ENCODE data around the gene TMEM63A.

Gene TMEM63A

DNA sequence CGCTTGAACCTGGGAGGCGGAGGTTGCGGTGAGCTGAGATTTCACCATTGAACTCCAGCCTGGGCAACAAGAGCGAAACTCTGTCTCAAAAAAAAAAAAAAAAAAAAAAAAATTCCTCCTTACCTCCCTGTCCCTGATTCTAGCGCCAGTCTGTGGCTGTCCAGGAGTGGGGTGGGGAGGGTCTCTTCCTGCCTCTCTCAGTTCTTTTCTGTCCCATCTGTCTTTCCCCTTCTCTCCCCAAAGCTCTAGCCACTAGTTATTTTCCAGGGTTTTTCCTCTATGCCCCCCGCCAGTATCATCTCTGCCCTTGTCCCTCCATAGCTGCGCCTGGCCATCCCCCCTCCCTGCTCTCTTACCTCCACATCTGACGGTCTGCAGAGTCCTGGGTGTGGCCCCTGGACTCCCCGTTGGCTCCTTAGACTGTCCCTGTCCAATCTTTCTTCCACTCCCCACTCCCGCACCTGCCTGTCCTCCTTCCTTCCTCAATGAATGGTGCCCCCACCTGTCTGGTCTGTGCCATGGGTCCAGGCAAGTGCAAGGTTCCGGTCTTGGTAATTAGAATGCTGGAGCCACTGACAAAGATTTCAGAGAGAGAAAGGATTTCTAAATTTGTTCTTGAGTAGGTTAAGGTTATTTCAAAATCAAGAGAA lies 1.6 kb upstream of the TMEM63A start:
- FAIRE-seq: no peak

- FAIRE-seq: no peak
These were observed 775 bp upstream of the TMEM63A start for GRCh38 chr1:225882694-225883615.

GRCh38 chr1:225881081-225881958 lies 860 bp downstream of the TMEM63A start:
- no peak for FAIRE-seq

GRCh38 chr1:225880636-225881035 lies 1.5 kb downstream of the TMEM63A start:
- FAIRE-seq: no peak

DNA sequence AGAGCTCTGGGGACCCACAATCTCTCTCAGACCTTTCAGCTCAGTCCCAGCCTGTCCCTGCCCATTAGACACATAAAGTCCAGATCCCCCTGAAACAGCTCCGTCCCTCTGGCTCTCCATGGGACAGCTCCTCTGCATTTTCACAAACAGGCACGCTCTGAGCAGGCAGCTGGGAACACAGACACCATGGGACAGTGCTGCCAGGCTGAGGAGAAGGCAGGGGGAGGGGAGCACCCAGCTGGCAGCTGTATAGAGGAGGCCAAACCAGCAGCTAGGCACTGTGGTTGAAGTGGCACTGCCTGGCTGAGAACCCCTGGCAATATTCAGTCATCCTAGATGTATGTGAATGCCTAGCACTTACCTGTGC lies 2.0 kb downstream of the TMEM63A start:
- FAIRE-seq: no peak

DNA sequence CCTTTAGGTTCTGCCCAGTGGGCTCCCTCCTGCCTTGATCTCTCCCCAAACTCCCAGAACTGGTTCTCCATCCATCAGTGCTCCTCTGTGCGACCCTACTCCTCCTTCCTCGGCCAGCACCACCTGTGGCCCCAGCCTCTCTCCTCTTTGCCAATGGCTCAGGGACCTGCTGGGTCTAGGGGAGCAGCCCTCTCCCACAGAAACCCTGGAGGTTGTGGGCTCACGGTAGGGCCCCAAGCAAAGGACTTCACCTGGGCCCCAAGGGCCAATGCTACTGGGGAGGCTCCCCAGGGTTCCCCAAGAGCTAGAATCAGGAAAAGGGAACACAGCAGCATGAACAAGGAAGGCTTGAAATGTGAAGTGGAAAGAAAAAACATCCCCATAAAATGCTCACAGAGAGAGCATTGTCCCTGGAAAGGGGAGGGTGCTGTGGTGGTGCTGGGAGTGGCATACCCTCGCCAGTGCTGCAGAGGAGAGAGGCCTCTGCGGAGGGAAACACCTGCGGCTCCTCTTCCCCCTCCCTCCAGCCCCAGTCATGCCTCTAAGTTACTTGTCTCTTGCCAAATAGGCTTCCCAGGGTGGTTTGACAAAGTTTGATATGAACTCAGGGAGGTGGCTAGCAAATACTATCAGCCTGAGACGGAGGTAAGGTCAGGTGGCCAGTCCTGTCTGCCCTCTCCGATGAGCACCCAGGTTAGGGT lies 2.5 kb downstream of the TMEM63A start:
- FAIRE-seq: no peak

- FAIRE-seq: no peak
These were observed 3.9 kb downstream of the TMEM63A start for GRCh38 chr1:225878282-225878681.

- no peak for FAIRE-seq
These were observed 4.6 kb downstream of the TMEM63A start for GRCh38 chr1:225877580-225877979.

DNA sequence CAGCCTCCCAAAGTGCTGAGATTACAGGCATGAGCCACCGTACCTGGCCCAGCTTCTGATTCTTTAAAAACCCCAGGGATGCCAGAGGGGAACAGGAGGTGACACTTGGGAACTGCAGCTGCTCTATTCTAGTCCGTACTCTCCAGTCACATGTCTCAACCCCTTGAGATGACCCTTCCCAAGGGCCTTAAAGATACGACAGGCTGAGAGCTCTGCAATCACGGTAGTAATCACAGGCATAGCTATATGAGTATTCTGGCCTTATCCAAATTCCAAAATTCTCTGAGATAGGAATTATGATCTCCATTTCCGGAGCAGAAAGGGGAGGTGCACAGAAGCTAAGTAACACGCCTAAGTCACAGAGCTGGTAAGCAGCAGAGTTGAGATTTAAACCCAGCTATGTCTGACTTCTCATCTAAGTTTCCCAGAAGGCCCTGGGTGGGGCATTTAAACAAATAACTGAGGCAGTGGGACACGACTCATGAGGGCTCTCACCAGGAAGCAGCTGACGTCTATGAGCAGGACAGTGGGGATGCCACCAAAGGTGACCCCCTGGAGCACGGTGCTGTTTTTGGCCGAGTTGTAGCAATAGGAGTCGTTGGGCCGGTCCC lies 5.2 kb downstream of the TMEM63A start:
- no peak for FAIRE-seq

DNA sequence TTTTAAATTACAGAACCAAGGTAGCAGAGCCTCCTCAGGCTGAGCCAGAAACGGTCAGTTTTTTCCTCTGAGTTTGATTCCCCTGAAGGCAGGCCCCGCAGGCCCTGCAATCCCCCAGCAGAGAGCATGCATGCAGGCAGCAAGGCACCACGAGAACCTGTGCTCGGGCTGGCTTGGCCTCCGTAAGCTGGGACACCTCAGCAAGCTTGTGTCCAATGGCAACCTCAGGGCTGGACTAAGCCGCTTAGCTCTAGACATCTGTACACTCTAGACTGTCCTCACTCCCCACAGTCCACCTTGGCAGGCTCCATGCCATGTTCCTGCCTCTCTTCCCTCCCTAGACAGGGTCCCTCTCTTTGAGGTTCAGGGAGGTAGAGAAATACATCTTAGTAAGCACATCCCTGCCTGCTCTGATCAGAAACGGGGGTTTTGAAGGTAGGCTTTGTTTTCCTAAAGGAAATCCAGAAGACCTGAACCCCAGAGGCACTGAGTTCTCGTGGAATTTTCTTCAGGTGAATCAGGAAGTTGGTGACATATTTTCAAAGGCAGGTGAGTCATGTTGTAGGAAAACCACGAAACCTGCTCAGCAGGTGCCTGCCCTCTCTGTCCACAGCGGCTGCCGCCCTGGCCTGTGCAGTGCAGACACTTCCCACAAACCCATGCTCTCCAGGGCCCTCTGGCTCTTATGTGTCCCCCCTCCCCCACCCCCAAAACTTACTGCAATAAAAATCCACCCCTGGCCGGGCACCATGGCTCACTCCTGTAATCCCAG lies 7.0 kb downstream of the TMEM63A start:
- FAIRE-seq: no peak

DNA sequence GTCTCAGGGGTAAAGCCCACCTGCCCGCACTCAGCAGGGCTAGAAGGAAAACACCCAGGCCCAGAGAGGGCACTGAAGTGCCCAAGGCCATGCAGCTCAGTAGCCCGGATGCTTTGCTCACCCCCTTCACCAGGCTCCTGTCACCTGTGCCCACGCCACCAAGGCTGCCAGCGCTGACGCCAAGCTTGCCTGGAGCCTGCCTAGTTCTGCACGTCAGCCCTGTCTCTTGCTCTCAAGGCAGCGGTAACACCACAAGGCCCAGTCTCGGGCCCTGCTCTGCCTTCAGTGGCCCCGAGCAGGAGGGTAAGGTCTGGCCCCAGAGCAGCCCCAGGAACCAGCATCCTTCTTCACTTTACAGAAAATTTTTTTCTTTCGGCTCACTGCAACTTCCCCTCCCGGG lies 7.7 kb downstream of the TMEM63A start:
- FAIRE-seq: no peak

DNA sequence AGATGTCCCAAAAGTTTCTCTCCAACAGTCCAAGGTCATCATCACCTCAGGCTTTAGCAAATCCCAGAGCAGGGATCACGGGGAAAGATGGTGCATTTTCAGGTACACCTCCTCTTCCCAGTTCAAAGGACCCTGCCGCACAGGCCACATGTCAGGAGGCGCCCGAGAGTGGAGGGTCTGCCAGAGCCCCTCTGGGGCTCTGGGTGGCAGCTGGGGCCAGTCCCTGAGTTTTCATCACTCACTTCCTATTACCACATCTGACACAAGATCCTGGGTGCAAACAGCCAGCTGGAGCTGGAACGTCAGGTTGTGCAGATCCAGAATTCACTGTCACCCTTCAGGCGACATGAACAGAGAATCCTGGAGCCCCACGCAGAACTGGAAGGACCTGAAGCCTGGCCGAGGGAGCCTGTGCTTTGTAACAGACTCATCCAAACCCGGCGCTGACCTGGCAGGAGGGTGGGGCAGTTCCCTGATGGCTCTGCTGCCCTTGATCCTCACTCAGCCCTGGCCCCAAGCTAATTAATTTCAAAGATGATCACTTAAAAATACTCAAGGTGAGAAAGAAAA lies 8.8 kb downstream of the TMEM63A start:
- FAIRE-seq: no peak

DNA sequence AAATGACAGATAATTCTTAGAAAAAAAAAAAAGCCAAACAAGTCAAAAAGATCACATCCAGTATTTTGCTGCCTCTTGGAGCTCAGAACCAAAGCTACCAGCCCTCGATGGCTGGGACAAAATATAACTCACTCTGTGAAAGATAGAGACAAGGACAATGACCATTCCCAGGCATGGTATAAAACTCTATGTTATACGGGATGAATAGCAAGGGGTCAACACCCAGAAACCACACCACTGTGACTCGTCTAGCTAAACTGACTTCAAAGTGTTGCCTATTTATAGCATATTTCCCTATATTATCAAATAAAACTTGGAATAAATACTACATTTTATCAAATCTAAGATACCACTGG lies 10.1 kb downstream of the TMEM63A start:
- FAIRE-seq: no peak

DNA sequence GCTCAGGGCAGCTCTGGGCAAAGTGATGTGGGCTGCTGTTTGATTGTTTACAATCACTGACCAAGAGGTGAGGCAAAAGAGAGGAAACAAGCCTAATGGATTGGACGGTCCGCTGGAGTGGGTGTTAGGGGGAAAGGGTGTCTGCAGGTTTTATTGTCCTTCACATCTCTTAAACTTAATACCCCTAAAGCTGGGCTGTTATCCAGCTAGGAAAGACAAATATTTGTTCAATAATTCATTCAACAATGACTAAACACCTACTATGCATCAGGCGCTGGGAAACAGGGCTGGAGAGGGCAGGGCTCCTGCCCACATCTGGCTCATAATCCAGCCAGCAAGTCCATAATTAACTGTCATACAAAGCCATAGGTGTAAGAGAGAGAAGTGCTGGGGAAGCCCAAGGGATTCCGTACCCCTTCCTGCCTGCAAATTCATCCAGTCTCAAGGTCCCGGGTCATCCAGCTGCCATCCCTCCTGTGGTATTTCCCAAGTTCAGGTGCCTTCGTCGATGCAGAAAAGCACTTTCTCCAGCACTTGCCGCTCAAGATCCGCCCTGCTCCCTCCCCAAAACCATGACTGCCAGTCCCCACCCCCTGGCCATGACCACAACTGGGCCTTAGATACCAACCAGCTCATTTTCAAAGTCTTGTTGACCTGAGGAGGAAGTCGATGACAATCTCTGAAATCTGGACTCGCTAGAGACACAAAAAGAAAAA lies 10.7 kb downstream of the TMEM63A start:
- FAIRE-seq: no peak

DNA sequence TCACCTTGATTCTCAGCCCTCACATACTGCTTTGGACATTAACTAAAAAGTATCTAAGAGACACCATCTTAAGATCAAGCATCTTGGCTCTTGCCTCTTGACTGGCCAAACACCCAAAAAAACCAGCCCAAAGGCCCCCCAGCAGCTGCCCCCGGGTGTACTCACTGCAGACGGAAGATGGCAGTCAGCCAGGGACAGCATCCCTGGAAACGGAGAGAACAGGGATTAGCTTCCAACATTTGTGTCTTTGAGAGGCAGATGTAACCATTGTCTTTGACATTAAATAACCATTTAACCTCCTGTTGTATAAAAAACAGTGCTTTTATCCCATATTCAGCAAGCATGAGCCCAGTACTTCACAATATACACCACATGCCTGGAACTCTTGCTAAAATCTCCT lies 11.3 kb downstream of the TMEM63A start:
- no peak for FAIRE-seq

DNA sequence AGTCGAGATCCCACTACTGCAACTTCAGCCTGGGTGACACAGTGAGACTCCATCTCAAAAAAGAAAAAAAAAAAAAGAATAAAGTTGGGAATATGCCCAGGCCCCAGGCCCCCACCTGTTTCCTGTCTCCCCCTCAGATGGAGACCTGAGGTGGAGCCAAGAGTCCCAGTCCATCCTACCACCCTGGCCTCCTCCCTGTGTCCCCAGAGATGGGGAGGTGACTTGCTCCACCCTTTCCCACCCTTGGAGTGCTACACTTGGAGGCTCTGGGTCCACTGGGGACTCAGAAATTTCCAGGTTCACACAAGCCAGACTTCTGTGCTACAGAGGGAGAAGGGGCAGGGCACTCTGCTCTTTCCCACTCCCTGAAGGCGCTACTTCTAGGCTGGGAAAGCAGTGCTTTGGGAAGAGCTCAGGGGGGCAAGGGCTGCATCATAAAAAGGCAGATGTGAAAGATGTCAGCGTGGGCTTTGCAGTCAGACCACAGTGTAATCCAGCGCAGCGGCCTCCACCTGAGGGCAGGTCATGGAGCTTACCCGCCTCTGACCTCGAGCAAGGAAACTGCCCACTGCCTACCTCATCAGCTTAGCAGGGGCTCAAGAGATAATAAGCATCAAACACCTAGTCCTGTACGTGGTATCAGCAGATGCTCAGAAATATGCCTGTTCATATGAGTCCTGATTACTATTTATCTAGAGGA lies 13.4 kb downstream of the TMEM63A start:
- no peak for FAIRE-seq

GRCh38 chr1:225866981-225867380 lies 15.2 kb downstream of the TMEM63A start:
- no peak for FAIRE-seq

DNA sequence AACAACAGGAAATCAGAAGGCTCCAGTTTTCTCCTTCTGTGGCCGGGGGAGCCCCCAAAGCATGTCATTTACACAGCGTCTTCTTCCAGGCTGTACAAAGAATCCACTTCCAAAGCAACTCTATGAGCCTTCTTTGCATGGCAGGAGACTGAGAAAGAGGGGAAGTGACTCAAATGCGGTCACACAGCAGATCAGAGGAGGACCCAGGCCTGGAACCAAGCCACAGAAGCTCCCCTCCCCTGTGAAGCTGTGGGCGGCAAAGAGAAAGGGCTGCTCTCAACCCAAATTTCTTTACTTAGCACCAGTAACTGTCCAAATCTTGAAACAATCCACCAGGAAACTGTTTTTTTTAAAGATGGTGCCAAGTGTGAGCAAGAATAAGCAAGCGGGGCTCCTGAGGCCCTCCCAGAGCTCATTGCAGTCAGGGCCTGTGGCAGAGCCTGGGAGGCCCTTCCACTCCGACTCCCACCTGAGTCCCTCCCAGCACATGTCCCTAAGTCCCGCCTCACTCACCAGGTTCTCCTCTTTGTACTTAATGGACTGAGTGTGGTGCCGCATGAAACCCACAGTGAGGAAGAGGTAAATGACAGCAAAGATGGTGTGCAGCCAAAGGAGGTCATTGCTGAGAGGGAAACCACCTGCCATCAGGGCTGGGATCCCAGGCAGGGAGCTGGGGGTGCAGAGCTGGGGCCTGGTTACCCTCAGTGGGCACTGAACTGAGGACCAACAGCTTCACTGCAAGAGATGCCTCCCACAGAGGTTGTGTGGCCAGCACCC lies 15.9 kb downstream of the TMEM63A start:
- FAIRE-seq: no peak

DNA sequence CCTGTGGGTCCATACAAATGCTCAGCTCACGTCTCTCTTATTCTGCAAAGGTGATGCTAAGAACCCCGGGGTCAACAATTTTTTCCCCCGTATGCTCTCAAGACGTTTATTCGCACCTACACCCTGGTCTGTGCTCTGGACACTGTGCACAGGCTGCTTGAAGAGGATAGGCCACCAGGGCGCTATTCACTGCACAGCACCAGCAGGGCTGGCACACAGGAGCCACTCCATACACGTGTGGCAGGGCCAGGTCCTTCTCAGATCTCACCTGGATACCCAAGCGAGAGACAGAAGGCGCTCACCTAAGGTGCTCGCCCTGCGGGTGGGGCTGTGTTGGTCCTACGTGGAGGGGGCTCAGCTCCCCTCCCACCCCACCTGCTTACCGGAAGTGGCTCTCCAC lies 16.7 kb downstream of the TMEM63A start:
- FAIRE-seq: no peak
